HEK293 (cell line): ENCODE results near the gene FAM76A.

Source experiments
- CTCF ChIP-seq: fragments of 450-650 bp; formaldehyde crosslinking; IDR thresholded peaks from 2 replicates; pipeline ENCODE4 v1.5.1; 2016; ENCODE audit warnings: missing biosample characterization, missing genetic modification characterization
- EGR2 ChIP-seq: fragments of 450-650 bp; formaldehyde crosslinking; IDR thresholded peaks from 2 replicates; pipeline ENCODE4 v1.5.1; 2016; ENCODE audit warnings: low read depth, missing biosample characterization, missing genetic modification characterization
- INSM2 ChIP-seq: fragments of 450-650 bp; formaldehyde crosslinking; IDR thresholded peaks from 2 replicates; pipeline ENCODE4 v1.5.1; 2016; ENCODE audit warnings: missing biosample characterization, missing genetic modification characterization
- KLF16 ChIP-seq: fragments of 450-650 bp; formaldehyde crosslinking; IDR thresholded peaks from 2 replicates; pipeline ENCODE4 v1.5.1; 2017; ENCODE audit warnings: missing biosample characterization, missing genetic modification characterization
- PBX3 ChIP-seq: sonication (generic); formaldehyde crosslinking; IDR thresholded peaks from 2 replicates; pipeline ENCODE4 v1.8.1; 2022; ENCODE audit warnings: mild to moderate bottlenecking, moderate library complexity, missing genetic modification reagents
- REST ChIP-seq: fragments of 450-650 bp; formaldehyde crosslinking; IDR thresholded peaks from 2 replicates; pipeline ENCODE4 v1.5.1; 2016; ENCODE audit warnings: missing biosample characterization, missing genetic modification characterization
- ZNF10 ChIP-seq: fragments of 450-650 bp; formaldehyde crosslinking; IDR thresholded peaks from 2 replicates; pipeline ENCODE4 v1.5.1; 2017; ENCODE audit warnings: missing biosample characterization, missing genetic modification characterization
- ZNF146 ChIP-seq: fragments of 450-650 bp; formaldehyde crosslinking; IDR thresholded peaks from 2 replicates; pipeline ENCODE4 v1.5.1; 2016; ENCODE audit warnings: missing biosample characterization, missing genetic modification characterization
- ZNF266 ChIP-seq: fragments of 450-650 bp; formaldehyde crosslinking; IDR thresholded peaks from 2 replicates; pipeline ENCODE4 v1.5.1; 2016; ENCODE audit warnings: missing biosample characterization, missing genetic modification characterization, low read depth
- ZNF398 ChIP-seq: fragments of 450-650 bp; formaldehyde crosslinking; IDR thresholded peaks from 2 replicates; pipeline ENCODE4 v1.5.1; 2017; ENCODE audit warnings: missing biosample characterization, missing genetic modification characterization
- ZNF629 ChIP-seq: fragments of 450-650 bp; formaldehyde crosslinking; IDR thresholded peaks from 2 replicates; pipeline ENCODE4 v1.5.1; 2017; ENCODE audit warnings: missing biosample characterization, missing genetic modification characterization
- ZNF707 ChIP-seq: fragments of 450-650 bp; formaldehyde crosslinking; IDR thresholded peaks from 2 replicates; pipeline ENCODE4 v1.5.1; 2016; ENCODE audit warnings: missing biosample characterization, missing genetic modification characterization
- ZNF776 ChIP-seq: fragments of 450-650 bp; formaldehyde crosslinking; IDR thresholded peaks from 2 replicates; pipeline ENCODE4 v1.5.0; 2017; ENCODE audit warnings: missing biosample characterization, missing genetic modification characterization, borderline replicate concordance
- ZXDB ChIP-seq: fragments of 450-650 bp; formaldehyde crosslinking; IDR thresholded peaks from 2 replicates; pipeline ENCODE4 v1.5.1; 2016; ENCODE audit warnings: missing biosample characterization, missing genetic modification characterization

GRCh38 chr1:27745466-27745865, 19.7 kb downstream of the FAM76A start:
- no peak for TF ChIP-seq EGR2 (tag by site-specific recombination)
- no peak for TF ChIP-seq KLF16 (tag by site-specific recombination)
- no peak for TF ChIP-seq PBX3
- no peak for TF ChIP-seq ZXDB
- no peak for TF ChIP-seq ZNF146 (tag by site-specific recombination)
- TF ChIP-seq CTCF (tag by site-specific recombination): no peak
- TF ChIP-seq ZNF707 (tag by site-specific recombination): no peak
- no peak for TF ChIP-seq INSM2 (tag by site-specific recombination)
- no peak for TF ChIP-seq REST (tag by site-specific recombination)
- TF ChIP-seq ZNF776 (tag by site-specific recombination): no peak
- TF ChIP-seq ZNF398 (tag by site-specific recombination): no peak
- TF ChIP-seq ZNF10 (tag by site-specific recombination): no peak
- no peak for TF ChIP-seq ZNF629 (tag by site-specific recombination)
- no peak for TF ChIP-seq ZNF266 (tag by site-specific recombination)
